Adrenal gland (tissue), 12 donors: ENCODE data around the gene TRIP11. TPM values are rescaled to one million over a fixed set of nuclear protein-coding genes. Genes with fewer than 3 reads are reported as not detected.

ENCODE experiments used
- DNase-seq, 7 donors: peaks; one replicate each; pipeline ENCODE4 v3.0.0-alpha.2; 2019 to 2020
- H3K27ac ChIP-seq, 5 donors: fragments of 200-600 bp; sonication (generic) in 4 of 5; 1 replicate in 3 of 5; 2 replicates in 2 of 5; pipeline versions ENCODE4 v1.5.1 to v1.8.0; 2016 to 2020; ENCODE audit warnings: mild to moderate bottlenecking in 1 of 5
- H3K27me3 ChIP-seq: fragments of 200-600 bp; 2 replicates; pipeline ENCODE4 v1.8.0; 2021
- H3K36me3 ChIP-seq, 2 donors: fragments of 200-600 bp; replicated peaks in 1 of 2; 1 replicate in 1 of 2; 2 replicates in 1 of 2; pipeline versions ENCODE4 v1.5.1 to v1.8.0; 2018 to 2022
- H3K4me1 ChIP-seq, 2 donors: fragments of 200-600 bp; replicated peaks in 1 of 2; 1 replicate in 1 of 2; 2 replicates in 1 of 2; pipeline versions ENCODE4 v1.5.1 to v1.8.0; 2018 to 2021
- H3K4me3 ChIP-seq, 4 donors: fragments of 200-600 bp; sonication (generic) in 3 of 4; one replicate each; pipeline ENCODE4 v1.5.1; 2016 to 2018
- H3K9me3 ChIP-seq, 3 donors: fragments of 200-600 bp; sonication (generic) in 1 of 3; replicated peaks in 1 of 3; 1 replicate in 2 of 3; 2 replicates in 1 of 3; pipeline versions ENCODE4 v1.5.1 to v1.8.0; 2016 to 2021
- POLR2A ChIP-seq, 2 donors: fragments of 450-650 bp; IDR thresholded peaks; one replicate each; pipeline ENCODE4 v1.6.1; 2017; ENCODE audit warnings: antibody characterized with exemption in 2 of 2, mild to moderate bottlenecking in 2 of 2, moderate library complexity in 1 of 2
- WGBS, 4 donors: extraction: QIAGEN DNeasy Blood & Tissue Kit in 2 of 4; methylation state at CpG; one replicate each; pipeline versions ENCODE4 v1.1.5 to v1.1.7; 2013 to 2017; 5-methylcytosine and 5-hydroxymethylcytosine counted together
- intact Hi-C, 2 donors: fragments of 100-400 bp; cut with DNase I; formaldehyde crosslinking; loops; one replicate each; pipeline versions ENCODE4 v1.14.1 to v1.15.0; 2022 to 2023
- polyA plus RNA-seq, 3 donors: library from polyadenylated mRNA; stranded (reverse); fragments of 200-250 nt in 2 of 3; fragments of 350-450 nt in 1 of 3; fragmentation: Illumina TruSeq in 1 of 3; extraction: RNeasy Lipid Tissue Mini Kit (QIAGEN cat#74804) in 1 of 3; gene quantifications; one replicate each; pipeline ENCODE4 v1.2.3, GENCODE V29; 2013 to 2014
- total RNA-seq, 9 donors: library from RNA; depleted of rRNA in 4 of 9; stranded (reverse); fragments of >200 nt in 4 of 9; fragments of 120-200 nt in 1 of 9; fragmentation: NEBNext Ultra II Directional in 1 of 9; extraction: Animal tissue kit (Norgen Biotek cat#: 25700) in 1 of 9; gene quantifications; one replicate each; pipeline versions ENCODE4 v1.1.0 to v1.2.4, GENCODE V29; 2013 to 2023
- TF ChIP-seq, protein P1 (sequence below), 6 experiments: fragments of 450-650 bp in 4 of 6; fragments of 200-600 bp in 2 of 6; sonication (generic) in 1 of 6; IDR thresholded peaks; 1 replicate in 5 of 6; 2 replicates in 1 of 6; pipeline versions ENCODE4 v1.5.1 to v1.8.0; 2016 to 2021; ENCODE audit warnings: antibody characterized with exemption in 6 of 6, mild to moderate bottlenecking in 2 of 6, moderate library complexity in 1 of 6
- donor health status: healthy with polysubstance abuse.
- donor health status: Bipolar disorder and iron deficiency.
- donor health status: DM: yes; HTN: yes; CAD: no.
- donor health status: DM: no; HTN: no; CAD: no.
- donor health status: DM: no; HTN: no; CAD: no.
- donor health status: DM: yes; HTN: yes; CAD: no.

The TRIP11 gene
- total and polyA plus RNA-seq, 12 donors = 3.6 to 67.4 (median 34.7) TPM

DNA sequence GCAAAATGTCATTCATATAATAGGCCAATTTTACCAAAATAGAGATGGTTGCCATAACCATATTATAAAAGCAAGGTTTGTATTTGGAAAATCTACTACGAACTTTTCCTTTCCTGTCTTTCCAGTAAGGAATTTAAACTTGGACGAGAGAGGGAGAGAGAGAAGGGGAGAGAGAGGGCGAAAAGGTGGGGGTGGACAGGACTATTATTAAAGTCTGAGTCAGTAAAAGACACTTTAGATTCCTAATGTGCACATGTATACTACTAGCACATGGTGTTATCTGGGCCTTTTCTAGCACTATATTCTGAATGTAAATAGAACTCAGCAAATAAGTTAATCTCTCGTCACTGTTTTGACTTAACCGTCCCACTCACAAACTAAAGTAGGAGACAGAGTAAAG is 62.0 kb downstream of the TRIP11 start:
- WGBS, 4 donors = 88 to 93% (median 91%) methylated on average over 5 of the region's 5 CpGs
- no peak for TF ChIP-seq POLR2A (IDR thresholded peaks at IDR 0.05)
- TF ChIP-seq, protein P1, sequence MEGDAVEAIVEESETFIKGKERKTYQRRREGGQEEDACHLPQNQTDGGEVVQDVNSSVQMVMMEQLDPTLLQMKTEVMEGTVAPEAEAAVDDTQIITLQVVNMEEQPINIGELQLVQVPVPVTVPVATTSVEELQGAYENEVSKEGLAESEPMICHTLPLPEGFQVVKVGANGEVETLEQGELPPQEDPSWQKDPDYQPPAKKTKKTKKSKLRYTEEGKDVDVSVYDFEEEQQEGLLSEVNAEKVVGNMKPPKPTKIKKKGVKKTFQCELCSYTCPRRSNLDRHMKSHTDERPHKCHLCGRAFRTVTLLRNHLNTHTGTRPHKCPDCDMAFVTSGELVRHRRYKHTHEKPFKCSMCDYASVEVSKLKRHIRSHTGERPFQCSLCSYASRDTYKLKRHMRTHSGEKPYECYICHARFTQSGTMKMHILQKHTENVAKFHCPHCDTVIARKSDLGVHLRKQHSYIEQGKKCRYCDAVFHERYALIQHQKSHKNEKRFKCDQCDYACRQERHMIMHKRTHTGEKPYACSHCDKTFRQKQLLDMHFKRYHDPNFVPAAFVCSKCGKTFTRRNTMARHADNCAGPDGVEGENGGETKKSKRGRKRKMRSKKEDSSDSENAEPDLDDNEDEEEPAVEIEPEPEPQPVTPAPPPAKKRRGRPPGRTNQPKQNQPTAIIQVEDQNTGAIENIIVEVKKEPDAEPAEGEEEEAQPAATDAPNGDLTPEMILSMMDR (IDR thresholded peaks at IDR 0.05) = no peak
- H3K36me3 ChIP-seq = peaks cover 0 to 12% of the 10 kb centered on the region in 2 donors
- no peak overlapping the region for H3K4me3 ChIP-seq
- no peak for DNase-seq
- no peaks in the 10 kb centered on the region for H3K9me3 ChIP-seq
- peaks cover 0 to 12% of the 10 kb centered on the region in 2 donors for H3K4me1 ChIP-seq
- no peaks in the 10 kb centered on the region for H3K27me3 ChIP-seq
- no peak overlapping the region for H3K27ac ChIP-seq
- intact Hi-C loops = no loop called here

DNA sequence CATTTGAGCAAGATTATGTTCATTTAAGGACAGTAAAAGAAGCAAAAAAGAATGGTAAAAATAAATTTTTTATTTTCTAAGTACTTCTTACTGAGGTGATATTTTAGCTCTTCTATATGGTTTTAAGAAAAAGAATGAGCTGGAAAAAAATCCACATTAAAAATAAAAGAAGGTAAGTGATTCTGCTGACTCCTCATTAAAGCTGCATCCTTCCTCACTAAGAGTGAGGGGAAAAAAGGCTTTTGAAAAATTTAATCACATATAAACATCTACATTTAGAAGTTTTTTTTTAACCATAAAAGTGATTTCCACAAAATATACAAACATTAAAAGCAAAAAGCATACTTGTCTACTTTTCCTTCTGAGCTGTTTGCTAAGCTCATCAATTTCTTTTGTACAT is 64.1 kb downstream of the TRIP11 start:
- intact Hi-C loops = no loop called here
- no peak for DNase-seq
- peaks cover 0 to 25% of the 10 kb centered on the region in 2 donors for H3K36me3 ChIP-seq

DNA sequence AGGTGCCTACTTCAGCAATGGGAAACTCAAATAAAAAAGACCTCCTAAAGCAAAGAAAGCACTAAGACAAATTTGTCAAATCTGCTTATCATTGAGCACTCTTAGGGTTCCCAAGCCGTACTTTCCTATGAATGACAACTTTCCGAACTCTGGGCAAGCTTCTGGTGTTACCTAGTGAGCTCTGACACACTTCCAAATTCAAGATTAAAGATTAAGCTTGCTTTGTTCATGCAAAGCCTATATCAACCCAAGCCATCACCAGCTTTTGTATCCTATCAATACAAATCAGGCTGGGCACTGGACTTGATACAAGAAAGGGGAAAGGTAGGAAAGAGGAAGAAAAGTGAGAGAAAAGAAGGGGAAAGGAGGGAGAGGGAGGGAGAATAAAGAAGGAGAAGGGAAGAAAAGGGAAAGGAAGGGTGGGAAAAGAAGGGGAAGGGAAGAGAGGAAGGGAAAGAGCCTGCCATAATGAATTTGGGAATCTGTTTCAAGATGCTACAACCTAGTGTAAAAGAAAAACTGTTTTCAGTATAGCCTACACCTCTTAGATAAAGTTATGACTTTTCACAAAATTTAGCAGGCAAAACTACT is 68.6 kb downstream of the TRIP11 start:
- 89 to 98% (median 96%) methylated on average over 2 of the region's 2 CpGs for WGBS, 4 donors
- Histone ChIP-seq H3K36me3 (peaks cover 0 to 51% of the 10 kb centered on the region in 2 donors), H3K27me3 (no peaks in the 10 kb centered on the region), H3K4me3 (no peak overlapping the region), H3K9me3 (no peaks in the 10 kb centered on the region), H3K27ac (no peak overlapping the region), H3K4me1 (no peaks in the 10 kb centered on the region)
- no peak for DNase-seq
- intact Hi-C loops = no loop called here
- TF ChIP-seq, protein P1 (IDR thresholded peaks at IDR 0.05) = no peak
- no peak for TF ChIP-seq POLR2A (IDR thresholded peaks at IDR 0.05)

More for the DNA sequence above, 64.1 kb downstream of the TRIP11 start:
- no peak overlapping the region for H3K27ac ChIP-seq
- no peak for TF ChIP-seq POLR2A (IDR thresholded peaks at IDR 0.05)
- TF ChIP-seq, protein P1 (IDR thresholded peaks at IDR 0.05) = no peak
- H3K4me1 ChIP-seq = peaks cover 0 to 12% of the 10 kb centered on the region in 2 donors
- no peaks in the 10 kb centered on the region for H3K27me3 ChIP-seq
- no peak overlapping the region for H3K4me3 ChIP-seq
- no peaks in the 10 kb centered on the region for H3K9me3 ChIP-seq

DNA sequence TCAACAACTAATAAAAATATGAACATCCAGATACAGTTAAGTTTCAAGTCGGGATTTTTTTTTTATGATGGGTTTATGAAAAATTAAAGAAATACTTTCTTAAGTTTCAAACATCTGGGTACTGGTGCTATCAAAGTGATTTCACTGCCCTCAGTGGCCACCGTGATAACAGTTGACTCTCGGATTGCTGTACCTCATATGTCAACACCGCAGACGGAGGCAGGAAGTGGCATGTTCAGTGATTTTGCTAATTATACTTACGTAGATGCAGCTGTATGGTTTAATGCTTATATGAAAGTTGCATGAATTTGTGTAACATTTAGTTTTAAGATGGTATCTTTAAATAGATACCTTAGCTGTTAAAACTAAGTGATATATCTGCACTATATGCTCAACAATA is 71.6 kb downstream of the TRIP11 start:
- TF ChIP-seq, protein P1 (IDR thresholded peaks at IDR 0.05) = no peak
- TF ChIP-seq POLR2A (IDR thresholded peaks at IDR 0.05) = no peak
- H3K4me1 ChIP-seq = peaks cover 0 to 10% of the 10 kb centered on the region in 2 donors
- H3K9me3 ChIP-seq = no peaks in the 10 kb centered on the region
- 77 to 84% (median 81%) methylated on average over 6 of the region's 6 CpGs for WGBS, 4 donors
- H3K4me3 ChIP-seq = no peak overlapping the region
- H3K36me3 ChIP-seq = peaks cover 0 to 39% of the 10 kb centered on the region in 2 donors
- H3K27ac ChIP-seq = no peak overlapping the region
- DNase-seq = no peak
- H3K27me3 ChIP-seq = no peaks in the 10 kb centered on the region
- intact Hi-C loops = no loop called here
